HCT116 (cell line): ENCODE measurements around the gene ADCK2. TPM values are rescaled to one million over a fixed set of nuclear protein-coding genes. Genes with fewer than 3 reads are reported as not detected.

Experiments
- ATAC-seq: fragments of 200-7000 bp; cut with Tn5 transposase; 2 replicates; pipeline ENCODE4 v1.9.1; 2020; ENCODE audit warnings: mild to moderate bottlenecking, moderate library complexity
- BruUV-seq: library from RNA; stranded (reverse); fragments of 400-500 nt; replicated peaks from 2 replicates; lab custom pipeline; 2021; lab: Mats Ljungman, UMichigan
- CTCF ChIA-PET: fragments of 300-600 bp; sonication (Branson Sonifier 250); formaldehyde crosslinking; loops from one replicate; lab custom pipeline; 2021; ENCODE audit warnings: antibody characterized with exemption; lab: Charles Lee
- POLR2A ChIA-PET: fragments of 300-600, 350-600 bp; sonication (Branson Sonifier 250); formaldehyde crosslinking; loops from one replicate; lab custom pipeline; 2021; ENCODE audit warnings: antibody characterized with exemption; lab: Charles Lee
- RAD21 ChIA-PET, 2 experiments: fragments of 300-600 bp; sonication (Branson Sonifier 250); formaldehyde crosslinking; loops; one replicate each; lab custom pipeline; 2023; ENCODE audit warnings: low total read pairs in 2 of 2; ENCODE audit not compliant: uncharacterized antibody in 2 of 2, unreplicated experiment in 2 of 2, low non-redundant PET in 1 of 2; lab: Charles Lee
- DNase-seq: peaks from one replicate; pipeline ENCODE4 v3.0.0-alpha.2; 2010; ENCODE audit warnings: low read depth, low spot score
- H2AFZ ChIP-seq: fragments of 200-600 bp; shearing (Covaris generic), sonication (generic); 2 replicates; pipeline ENCODE4 v1.6.1; 2017; ENCODE audit warnings: low read depth, mixed run types, mixed read lengths, antibody characterized with exemption, low read length; ENCODE audit not compliant: poor library complexity, severe bottlenecking
- H3K27ac ChIP-seq: 2 replicates; pipeline ENCODE4 v1.5.1; 2012; ENCODE audit warnings: low read depth, low read length
- H3K27me3 ChIP-seq: fragments of 200-600 bp; sonication (generic); 2 replicates; pipeline ENCODE4 v1.6.1; 2016; ENCODE audit warnings: mixed run types, low read length, mixed read lengths; ENCODE audit not compliant: insufficient read depth
- H3K36me3 ChIP-seq, 2 experiments: fragments of 200-500 bp in 1 of 2; fragments of 200-600 bp in 1 of 2; sonication (Bioruptor generic) in 1 of 2; sonication (generic) in 1 of 2; 2 replicates each; pipeline versions ENCODE4 v1.5.1 to v1.6.1; 2014 to 2016; ENCODE audit warnings: low read length in 2 of 2, inconsistent platforms in 1 of 2, mixed read lengths in 1 of 2, mixed run types in 1 of 2; ENCODE audit not compliant: insufficient read depth in 2 of 2, control insufficient read depth in 1 of 2
- H3K4me1 ChIP-seq, 2 experiments: fragments of 200-600 bp in 1 of 2; sonication (generic) in 1 of 2; 2 replicates each; pipeline versions ENCODE4 v1.5.1 to v1.6.1; 2012 to 2017; ENCODE audit warnings: low read length in 2 of 2, inconsistent platforms in 1 of 2, mild to moderate bottlenecking in 1 of 2, mixed read lengths in 1 of 2, mixed run types in 1 of 2, moderate library complexity in 1 of 2; ENCODE audit not compliant: insufficient read depth in 2 of 2, control insufficient read depth in 1 of 2
- H3K4me2 ChIP-seq: fragments of 200-600 bp; sonication (generic); 2 replicates; pipeline ENCODE4 v1.6.1; 2017; ENCODE audit warnings: mixed run types, low read length, mixed read lengths
- H3K4me3 ChIP-seq, 2 experiments: fragments of 200-600 bp in 1 of 2; sonication (generic) in 1 of 2; replicated peaks in 1 of 2; 2 replicates each; pipeline ENCODE4 v1.5.1; 2011 to 2016; ENCODE audit warnings: low read length in 2 of 2, control low read depth in 1 of 2, low read depth in 1 of 2, mild to moderate bottlenecking in 1 of 2, mixed read lengths in 1 of 2, mixed run types in 1 of 2
- H3K79me2 ChIP-seq: fragments of 200-600 bp; sonication (generic); 2 replicates; pipeline ENCODE4 v1.6.1; 2017; ENCODE audit warnings: mild to moderate bottlenecking, mixed run types, low read length, moderate library complexity, mixed read lengths; ENCODE audit not compliant: insufficient read depth
- H3K9ac ChIP-seq: fragments of 200-600 bp; sonication (generic); 2 replicates; pipeline ENCODE4 v1.6.1; 2016; ENCODE audit warnings: low read length, mixed read lengths
- H3K9me2 ChIP-seq: fragments of 200-600 bp; sonication (generic), shearing (Covaris generic); 2 replicates; pipeline ENCODE4 v1.6.1; 2017; ENCODE audit warnings: mixed run types, mild to moderate bottlenecking, moderate library complexity; ENCODE audit not compliant: insufficient read depth
- H3K9me3 ChIP-seq, 2 experiments: fragments of 200-500 bp in 1 of 2; fragments of 200-600 bp in 1 of 2; sonication (Bioruptor generic) in 1 of 2; sonication (generic) in 1 of 2; 2 replicates each; pipeline ENCODE4 v1.6.1; 2014 to 2017; ENCODE audit warnings: low read length in 2 of 2, mixed read lengths in 2 of 2, inconsistent platforms in 1 of 2, low read depth in 1 of 2, mild to moderate bottlenecking in 1 of 2, mixed run types in 1 of 2, moderate library complexity in 1 of 2; ENCODE audit not compliant: control insufficient read depth in 1 of 2, insufficient read depth in 1 of 2
- H4K20me1 ChIP-seq: fragments of 200-600 bp; sonication (generic), shearing (Covaris generic); 2 replicates; pipeline ENCODE4 v1.6.1; 2017; ENCODE audit warnings: mixed run types, mild to moderate bottlenecking, moderate library complexity; ENCODE audit not compliant: insufficient read depth
- CTCF ChIP-seq, 3 experiments: fragments of 200-600 bp in 1 of 3; sonication (generic) in 1 of 3; IDR thresholded peaks in 2 of 3; conservative IDR thresholded peaks in 1 of 3; 2 replicates each; pipeline ENCODE4 v1.5.1; 2012 to 2017; ENCODE audit warnings: low read depth in 2 of 3, low read length in 2 of 3, antibody characterized with exemption in 1 of 3, borderline replicate concordance in 1 of 3, control low read depth in 1 of 3, mild to moderate bottlenecking in 1 of 3, mixed read lengths in 1 of 3, mixed run types in 1 of 3, moderate library complexity in 1 of 3; ENCODE audit not compliant: insufficient read depth in 1 of 3
- ELF1 ChIP-seq: IDR thresholded peaks from 2 replicates; pipeline ENCODE4 v1.6.1; 2012; ENCODE audit warnings: low read depth, borderline replicate concordance
- EZH2 ChIP-seq: fragments of 200-600 bp; sonication (generic); IDR thresholded peaks from 2 replicates; pipeline ENCODE4 v1.6.1; 2017; ENCODE audit warnings: antibody characterized with exemption, mixed run types
- FOSL1 ChIP-seq: IDR thresholded peaks from 2 replicates; pipeline ENCODE4 v1.6.1; 2012; ENCODE audit warnings: low read depth
- JUND ChIP-seq: IDR thresholded peaks from 2 replicates; pipeline ENCODE4 v1.6.1; 2012
- RAD21 ChIP-seq: IDR thresholded peaks from 2 replicates; pipeline ENCODE4 v1.6.1; 2012; ENCODE audit warnings: low read depth, mild to moderate bottlenecking
- SP1 ChIP-seq: IDR thresholded peaks from 2 replicates; pipeline ENCODE4 v1.6.1; 2012; ENCODE audit warnings: low read depth
- SRF ChIP-seq: IDR thresholded peaks from 2 replicates; pipeline ENCODE4 v1.6.1; 2012; ENCODE audit warnings: low read depth
- YY1 ChIP-seq: IDR thresholded peaks from 2 replicates; pipeline ENCODE4 v1.6.1; 2011; ENCODE audit warnings: low read length, low read depth, moderate library complexity, mild to moderate bottlenecking; ENCODE audit not compliant: insufficient replicate concordance; ENCODE audit errors: extremely low read depth
- intact Hi-C: fragments of 100-400 bp; cut with micrococcal nuclease; formaldehyde crosslinking; loops from 2 replicates; pipeline ENCODE4 v1.10.0; 2022
- total RNA-seq: library from RNA; stranded (reverse); gene quantifications from one replicate; pipeline ENCODE4 v1.2.1, GENCODE V29; 2021; ENCODE audit not compliant: unreplicated experiment
- TF ChIP-seq, protein P1 (sequence below): IDR thresholded peaks from 2 replicates; pipeline ENCODE4 v1.6.1; 2012

The ADCK2 gene
- total RNA-seq, 1 experiment from 2014 or later, result 16.9 TPM

DNA sequence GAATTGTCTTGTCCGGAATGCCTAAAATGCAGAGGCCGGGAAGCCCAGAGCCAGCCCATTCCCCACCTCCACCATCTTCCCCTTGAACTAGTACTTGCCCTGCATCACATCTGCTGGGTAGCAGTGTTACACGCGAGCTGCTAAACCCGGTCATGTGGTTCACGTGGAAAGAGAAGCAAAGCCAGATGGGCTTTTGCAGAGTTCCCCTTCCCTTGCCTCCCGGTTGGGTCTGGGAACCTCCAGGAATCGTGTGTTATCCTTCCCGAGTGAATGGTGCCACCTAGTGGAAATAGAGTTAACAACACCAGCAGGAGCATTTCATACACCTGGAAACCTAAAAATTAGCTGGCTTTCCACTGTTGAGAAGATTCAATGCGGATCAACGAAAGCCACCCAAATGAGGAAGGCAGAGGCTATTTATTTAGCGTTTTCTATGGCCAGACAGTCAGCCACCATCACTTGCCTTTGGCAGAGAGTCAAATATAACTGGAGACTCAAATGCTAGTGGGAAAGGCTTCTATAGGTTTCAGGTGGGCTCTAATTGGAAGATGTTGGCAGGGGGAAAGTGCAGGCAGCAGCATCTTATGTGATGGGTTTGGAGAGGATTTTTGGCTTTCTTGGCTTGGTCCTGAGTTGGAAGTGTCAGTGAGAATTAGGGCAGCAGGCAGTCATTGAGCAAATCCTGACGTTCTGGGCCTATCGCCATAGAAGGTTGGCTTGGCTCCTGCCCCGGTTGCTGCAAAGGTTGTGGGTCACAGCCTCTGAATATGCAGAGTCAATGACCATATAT lies 19.2 kb upstream of the ADCK2 start:
- Histone ChIP-seq H3K27ac (no peak overlapping the region), H3K9ac (no peak overlapping the region), H3K9me3 (no peaks in the 10 kb centered on the region), H4K20me1 (no peaks in the 10 kb centered on the region), H3K9me2 (no peaks in the 10 kb centered on the region), H3K36me3 (no peaks in the 10 kb centered on the region), H3K79me2 (no peaks in the 10 kb centered on the region), H2AFZ (peak overlapping the region; percentile 55), H3K4me2 (no peak overlapping the region), H3K4me3 (no peak overlapping the region), H3K4me1 (peaks cover 0 to 15% of the 10 kb centered on the region in 2 experiments; a peak in 2 of 4 replicates), H3K27me3 (no peaks in the 10 kb centered on the region)
- intact Hi-C loops, result loop anchor here (1.0 to 2.0 kb wide), 2 partner anchors 135 to 179 kb away; no protein-coding TSS in a partner anchor
- ChIA-PET CTCF (interaction anchor here (0.6 to 2.4 kb wide), 15 partner anchors 134 to 361 kb away, joined by 3 to 60 read pairs (median 5); partner anchors contain the start of genes MKRN1 and MRPS33), RAD21 (interaction anchor here (0.5 to 1.6 kb wide), 4 partner anchors 26 to 141 kb away, joined by 3 to 22 read pairs (median 11); no protein-coding TSS in a partner anchor), POLR2A (interaction anchor here (0.7 kb wide), 1 partner anchor 135 kb away, joined by 3 read pairs; no protein-coding TSS in a partner anchor)
- no TSS peak for BruUV-seq
- TF ChIP-seq SRF, result no peak
- no peak for TF ChIP-seq ELF1
- no peak for TF ChIP-seq SP1
- TF ChIP-seq, protein P1, sequence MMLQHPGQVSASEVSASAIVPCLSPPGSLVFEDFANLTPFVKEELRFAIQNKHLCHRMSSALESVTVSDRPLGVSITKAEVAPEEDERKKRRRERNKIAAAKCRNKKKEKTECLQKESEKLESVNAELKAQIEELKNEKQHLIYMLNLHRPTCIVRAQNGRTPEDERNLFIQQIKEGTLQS, result no peak
- peak; percentile 12 for TF ChIP-seq YY1
- no peak for TF ChIP-seq EZH2
- TF ChIP-seq FOSL1, result no peak
- TF ChIP-seq RAD21, result peak; percentile 99
- TF ChIP-seq CTCF (IDR thresholded peaks at IDR 0.05 in 2 of 3, conservative IDR thresholded peaks at IDR 0.05 in 1 of 3; ENCODE audit: borderline replicate concordance in 1 of 3, insufficient read depth in 1 of 3, low read depth in 2 of 3, low read length in 2 of 3), result peak; percentile 77 to 95 (median 88)
- no peak for TF ChIP-seq JUND
- ATAC-seq (peak; percentile 94), DNase-seq (peak; percentile 65)
